ENCODE data around the gene MKRN2OS.
"Not testable (repeated sequence)": the region's sequence is repeated elsewhere in the genome, so short reads cannot be mapped to it uniquely, and the experiment has no call there.

The MKRN2OS gene

DNA sequence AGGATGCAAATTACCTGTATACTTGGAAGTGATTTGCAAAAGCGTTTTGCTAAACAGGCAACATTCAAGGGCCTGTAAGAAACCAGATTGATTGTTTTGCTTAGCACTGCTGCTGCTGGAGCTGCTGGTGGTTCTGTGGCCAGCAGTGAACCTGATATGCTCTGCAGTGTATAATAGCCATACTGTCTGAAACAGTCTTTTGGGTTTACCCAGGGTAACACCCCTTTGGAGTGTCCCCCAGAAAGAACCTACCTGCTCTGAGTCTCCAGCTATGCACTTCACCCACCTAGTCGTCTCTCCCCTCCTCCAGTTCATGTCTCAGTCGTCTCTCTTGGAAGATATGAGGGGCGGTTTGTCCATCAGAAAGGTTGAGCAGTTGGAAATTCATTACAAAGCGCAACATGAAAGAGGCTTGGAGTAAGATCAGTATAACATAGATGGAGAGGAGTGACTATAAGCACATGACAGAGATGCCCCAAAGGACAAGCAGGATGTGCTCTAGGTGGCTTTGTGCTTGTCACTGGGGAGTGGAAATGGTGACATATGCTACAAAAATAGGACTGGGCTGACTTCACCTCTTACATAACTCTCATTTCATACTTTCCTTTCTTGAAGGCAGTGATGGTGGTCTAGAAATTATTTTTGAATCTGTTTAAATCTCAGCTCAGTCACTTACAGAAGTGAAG, 15.3 kb upstream of the MKRN2OS start:
- no peak for DNase-seq (ENCODE audit: low spot score)

DNA sequence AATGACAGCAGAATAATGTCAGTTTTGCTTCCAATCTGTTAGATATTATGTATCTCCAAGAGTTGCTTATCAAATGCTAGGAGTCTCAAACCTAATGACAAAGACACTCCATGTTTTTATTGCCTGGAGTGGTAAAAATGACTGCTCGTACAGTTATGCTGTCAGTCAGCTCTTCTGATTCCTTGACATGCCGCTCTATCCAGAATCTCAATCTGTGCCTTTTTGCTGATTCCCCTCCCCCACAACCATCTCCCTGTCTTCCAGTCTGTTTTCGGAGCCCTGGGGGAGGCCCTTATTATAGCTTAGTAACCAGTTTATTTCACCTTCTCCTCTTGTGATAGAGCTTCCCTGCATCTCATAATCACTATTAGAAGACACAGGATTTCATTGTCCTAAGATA, 14.2 kb upstream of the MKRN2OS start:
- no peak for DNase-seq (ENCODE audit: low spot score)

DNA sequence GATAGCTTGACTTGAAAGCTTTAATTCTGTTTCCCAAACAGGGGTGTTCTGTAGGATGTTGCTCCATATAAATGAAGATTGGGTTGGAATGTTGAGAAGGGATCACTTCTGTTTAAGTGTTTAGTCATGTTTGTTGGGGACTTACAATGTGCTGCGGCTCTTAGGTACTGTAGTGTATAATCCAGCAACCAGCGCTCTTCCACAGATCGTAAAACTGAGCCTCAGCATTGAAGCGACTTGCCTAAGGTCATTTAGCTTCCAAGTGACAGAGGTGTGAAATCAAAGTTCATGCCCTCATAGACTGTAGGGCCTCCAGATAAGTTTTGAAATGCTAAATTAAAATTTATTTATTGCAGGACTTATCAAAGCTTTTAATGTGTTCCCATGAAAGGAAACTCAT, 13.4 kb upstream of the MKRN2OS start:
- DNase-seq (ENCODE audit: low spot score): no peak

DNA sequence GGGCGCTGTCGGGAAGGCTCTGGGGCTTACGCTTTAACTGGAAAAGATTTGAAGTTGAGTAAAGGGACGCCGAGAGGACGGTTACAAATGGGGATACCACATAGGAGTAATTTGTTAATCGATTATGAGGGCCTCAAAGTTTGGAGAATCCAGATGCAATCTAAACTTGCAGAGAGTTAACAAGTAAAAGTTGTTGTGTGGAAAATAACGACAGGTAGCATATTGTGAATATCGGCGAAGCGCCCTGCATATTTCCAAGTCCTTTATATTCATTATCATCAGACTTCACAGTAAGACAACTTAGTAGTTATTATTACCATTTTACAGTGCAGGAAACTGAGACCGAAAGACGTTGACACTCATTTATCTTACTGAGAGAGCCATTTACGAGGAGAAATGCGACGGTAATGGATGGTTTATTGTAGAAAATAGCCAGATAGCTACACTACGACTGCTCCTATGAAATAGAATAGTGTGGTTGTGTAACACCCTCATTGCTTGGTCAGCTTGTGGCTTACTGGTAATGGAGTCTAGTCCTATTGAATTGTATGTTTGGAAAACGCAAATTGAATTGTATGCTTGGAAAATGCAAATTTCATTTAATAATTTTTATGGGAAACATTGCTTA, 12.3 kb upstream of the MKRN2OS start:
- peak; percentile 41 for DNase-seq (ENCODE audit: low spot score)

- peak; percentile 85 for DNase-seq (ENCODE audit: low spot score)
These were observed 11.6 kb upstream of the MKRN2OS start, which contains the start of gene MKRN2 for GRCh38 chr3:12556690-12557472. Gene MKRN2 (plus strand): TSS chr3:12557087. CDS start chr3:12557151, 64 bp downstream.

DNA sequence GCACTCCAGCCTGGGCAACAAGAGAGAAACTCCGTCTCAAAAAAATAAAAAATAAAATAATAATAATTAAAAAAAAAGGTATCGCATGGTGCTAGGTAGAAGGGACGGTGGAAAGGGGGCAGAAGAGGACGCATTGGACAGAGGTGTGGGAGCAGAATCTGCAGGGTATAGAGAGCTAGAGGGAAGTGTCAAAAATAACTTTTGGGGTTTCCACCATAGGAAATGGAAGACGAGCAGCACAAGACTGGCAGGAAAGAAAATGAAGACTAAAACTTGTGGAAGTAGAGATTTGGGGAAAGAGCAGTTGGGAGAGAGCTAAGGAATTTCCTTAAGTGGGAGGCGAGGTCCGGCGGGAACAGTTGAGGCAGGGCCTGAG, 11.0 kb upstream of the MKRN2OS start:
- DNase-seq (ENCODE audit: low spot score): no peak

DNA sequence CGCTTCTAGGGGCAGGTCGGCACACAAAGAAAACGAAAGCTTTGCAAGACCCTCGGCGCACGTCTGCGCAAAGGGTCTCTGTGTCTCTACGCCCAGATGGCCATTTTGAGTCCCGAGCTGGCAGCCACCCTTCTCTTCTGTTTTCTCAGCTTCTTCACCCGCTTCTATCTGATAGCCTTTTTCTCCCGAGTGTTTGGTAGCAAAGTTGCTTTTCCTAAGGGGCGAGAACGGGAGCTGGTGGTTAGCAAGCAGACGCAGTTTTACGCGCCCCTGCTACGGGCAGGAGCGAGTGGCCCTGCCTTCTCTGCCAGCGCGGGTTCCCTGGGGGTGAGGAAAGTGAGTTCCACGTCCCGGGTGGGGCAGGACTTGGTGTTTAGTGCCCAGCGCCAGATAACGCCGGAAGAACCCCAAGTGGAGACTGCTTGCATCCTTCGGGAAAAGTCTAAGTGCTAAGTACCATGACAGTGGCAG, 8.7 kb upstream of the MKRN2OS start:
- peak; percentile 20 for DNase-seq (ENCODE audit: low spot score)

DNA sequence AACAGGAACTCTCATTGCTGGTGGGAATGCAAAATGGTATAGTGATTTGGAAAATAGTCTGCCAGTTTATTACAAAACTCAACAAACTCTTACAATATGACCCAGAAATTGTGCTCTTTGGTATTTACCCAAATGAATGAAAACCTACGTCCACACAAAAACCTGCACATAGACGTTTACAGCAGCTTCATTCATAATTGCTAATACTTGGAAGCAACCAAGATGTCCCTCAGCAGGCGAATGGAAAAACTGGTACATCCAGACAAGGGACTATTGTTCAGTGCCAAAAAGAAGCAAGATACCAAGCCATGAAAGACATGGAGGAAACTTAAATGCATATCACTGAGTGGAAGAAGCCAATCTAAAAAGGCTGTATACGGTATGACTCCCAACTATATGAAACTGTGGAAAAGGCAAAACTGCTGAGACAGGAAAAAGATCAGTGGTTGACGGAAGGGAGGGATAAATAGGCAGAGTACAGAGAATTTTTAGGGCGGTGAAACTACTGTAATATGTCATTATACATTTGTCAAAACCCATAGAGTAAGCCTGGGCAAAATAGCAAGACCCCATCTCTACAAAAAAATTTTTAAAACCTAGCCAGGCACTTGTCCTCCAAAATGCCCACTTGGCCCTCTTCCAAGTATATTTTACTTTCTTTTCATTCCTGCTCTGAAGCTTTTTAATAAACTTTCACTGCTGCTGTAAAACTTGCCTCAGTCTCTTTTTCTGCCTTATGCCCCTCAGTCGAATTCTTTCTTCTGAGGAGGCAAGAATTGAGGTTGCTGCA, 4.9 kb upstream of the MKRN2OS start:
- DNase-seq (ENCODE audit: low spot score): no peak

- no peak for DNase-seq (ENCODE audit: low spot score)
These were observed 437 bp downstream of the MKRN2OS start for GRCh38 chr3:12544652-12545472.

DNA sequence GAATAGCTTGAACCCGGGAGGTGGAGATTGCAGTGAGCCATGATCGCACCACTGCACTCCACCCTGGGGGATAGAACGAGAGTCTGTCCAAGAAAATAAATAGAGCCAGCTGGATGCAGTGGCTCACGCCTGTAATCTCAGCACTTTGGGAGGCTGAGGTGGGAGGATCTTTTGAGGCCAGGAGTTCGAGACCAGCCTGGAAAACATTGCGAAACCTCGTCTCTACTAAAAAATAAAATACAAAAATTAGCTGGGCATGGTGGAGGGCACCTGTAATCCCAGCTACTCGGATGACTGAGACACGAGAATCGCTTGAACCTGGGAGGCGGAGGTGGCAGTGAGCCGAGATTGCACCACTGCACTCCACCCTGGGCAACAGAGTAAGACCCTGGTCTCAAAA, 1.8 kb downstream of the MKRN2OS start:
- DNase-seq (ENCODE audit: low spot score): not testable (repeated sequence)

DNA sequence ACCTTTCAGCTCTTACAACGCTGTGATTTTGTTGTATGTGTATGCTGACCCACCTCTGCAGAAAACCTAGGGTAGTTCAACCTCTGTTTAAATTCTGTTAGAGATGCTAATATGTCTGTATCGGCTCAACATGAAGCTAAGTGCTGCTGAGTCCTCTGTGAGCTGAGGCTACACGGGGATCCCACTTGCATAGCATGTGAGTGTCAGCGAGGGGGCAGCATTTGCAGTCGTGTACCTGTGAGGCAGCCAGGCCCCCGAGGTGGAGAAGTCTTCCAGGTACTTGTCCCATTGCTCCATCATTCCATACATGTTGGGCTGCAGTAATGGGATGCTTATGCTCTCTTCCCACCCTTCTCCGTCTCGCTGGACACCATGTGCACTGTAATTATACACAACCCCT, 3.7 kb downstream of the MKRN2OS start:
- no peak for DNase-seq (ENCODE audit: low spot score)

DNA sequence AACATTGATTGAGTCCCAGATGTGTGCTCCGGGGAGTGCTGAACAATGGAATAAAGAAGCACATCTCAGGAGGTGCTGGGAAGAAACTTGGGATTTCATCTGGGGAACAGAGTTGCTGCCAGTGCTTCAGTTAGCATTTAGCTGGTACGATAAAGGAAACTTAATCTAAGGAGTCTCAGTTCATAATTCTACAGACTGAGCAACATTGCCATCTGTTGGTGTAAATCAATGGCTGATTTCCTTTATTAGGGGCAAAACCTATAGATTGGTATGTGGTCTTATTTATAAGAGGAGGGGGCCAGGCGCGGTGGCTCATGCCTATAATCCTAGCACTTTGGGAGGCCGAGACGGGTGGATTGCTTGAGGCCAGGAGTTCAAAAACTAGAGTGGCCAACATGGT, 8.9 kb downstream of the MKRN2OS start:
- DNase-seq (ENCODE audit: low spot score): no peak

GRCh38 chr3:12532182-12532581, 13.1 kb downstream of the MKRN2OS start:
- no peak for DNase-seq (ENCODE audit: low spot score)

DNA sequence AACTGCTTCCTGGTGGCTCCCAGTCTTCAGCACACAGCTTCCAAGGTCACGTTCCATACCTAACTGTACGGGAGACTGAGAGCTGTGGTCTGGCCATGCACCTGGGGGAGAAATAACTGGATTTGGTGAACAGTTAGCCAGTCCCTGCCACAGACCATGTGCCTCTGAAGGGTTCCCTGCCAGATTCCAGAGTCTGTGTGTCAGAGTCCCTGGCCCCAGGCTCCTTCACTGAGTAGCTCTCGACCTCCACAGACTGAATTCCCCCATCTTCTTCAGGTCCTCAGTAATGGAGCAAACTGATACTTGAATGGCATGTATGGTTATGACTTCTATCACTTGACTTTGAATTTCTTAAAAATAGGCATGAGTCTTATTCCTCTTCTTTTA, 17.5 kb downstream of the MKRN2OS start:
- no peak for DNase-seq (ENCODE audit: low spot score)

- DNase-seq (ENCODE audit: low spot score): no peak
These were observed 22.6 kb downstream of the MKRN2OS start for GRCh38 chr3:12522721-12523120.

GRCh38 chr3:12521010-12521409, 24.3 kb downstream of the MKRN2OS start:
- DNase-seq (ENCODE audit: low spot score): no peak

DNA sequence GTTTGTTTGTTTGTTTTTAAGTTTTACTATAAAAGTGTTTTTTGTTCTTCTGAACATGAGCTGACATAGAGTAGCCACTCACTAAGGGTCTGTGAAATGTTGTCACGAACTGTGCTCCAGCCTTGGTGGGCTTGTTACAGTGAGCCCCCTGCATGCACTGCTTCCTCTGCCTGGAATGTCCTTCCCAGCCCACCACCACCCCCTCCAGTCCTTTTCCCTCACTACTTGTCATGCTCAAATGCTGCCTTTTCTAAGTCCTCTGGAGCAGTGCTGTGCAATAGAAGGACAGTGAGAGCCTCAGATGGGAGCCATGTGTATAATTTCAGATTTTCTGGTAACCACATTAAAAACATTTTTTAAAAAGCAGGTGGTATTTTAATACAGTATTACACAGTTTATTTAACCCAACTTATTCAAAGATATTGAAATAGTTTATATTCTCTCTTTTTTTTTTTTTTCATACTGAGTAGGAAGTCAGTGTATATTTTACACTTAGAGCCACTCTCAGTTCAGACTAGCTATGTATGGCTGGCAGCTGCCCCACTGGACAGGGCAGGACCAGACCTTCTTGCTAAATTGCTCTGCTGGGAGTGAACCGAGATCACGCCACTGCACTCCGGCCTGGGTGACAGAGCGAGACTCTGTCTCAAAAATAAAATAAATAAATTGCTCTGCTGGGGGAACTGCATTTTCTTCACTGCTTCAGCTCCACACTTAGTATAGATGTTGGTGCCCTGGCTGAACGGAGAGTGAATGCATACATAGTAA, 26.9 kb downstream of the MKRN2OS start:
- DNase-seq (ENCODE audit: low spot score): no peak

GRCh38 chr3:12516873-12517272, 28.4 kb downstream of the MKRN2OS start:
- DNase-seq (ENCODE audit: low spot score): no peak

DNA sequence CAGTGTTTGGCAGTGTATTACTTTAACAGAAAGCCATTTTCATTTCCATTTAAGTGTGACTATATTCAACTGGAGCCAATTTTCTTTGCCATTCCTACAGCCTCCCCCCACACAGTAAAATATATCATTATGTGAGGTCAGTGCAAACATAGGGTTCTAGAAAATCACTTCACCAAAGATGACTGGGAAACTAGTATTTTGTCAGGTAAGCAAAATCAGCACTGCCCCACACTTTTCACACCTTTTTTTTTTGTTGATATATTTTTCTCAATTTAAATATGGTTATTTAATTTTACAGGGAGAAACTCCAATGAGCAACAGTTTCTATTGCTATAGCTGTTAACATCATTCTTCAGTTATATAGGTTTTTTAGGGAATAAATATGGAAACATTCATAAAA, 29.7 kb downstream of the MKRN2OS start:
- no peak for DNase-seq (ENCODE audit: low spot score)

- DNase-seq (ENCODE audit: low spot score): no peak
These were observed 31.4 kb downstream of the MKRN2OS start for GRCh38 chr3:12513694-12514446.

Measured in HuH-7.5 (cell line).